ENCODE measurements around the gene FNIP2.

- TF ChIP-seq, protein P1, sequence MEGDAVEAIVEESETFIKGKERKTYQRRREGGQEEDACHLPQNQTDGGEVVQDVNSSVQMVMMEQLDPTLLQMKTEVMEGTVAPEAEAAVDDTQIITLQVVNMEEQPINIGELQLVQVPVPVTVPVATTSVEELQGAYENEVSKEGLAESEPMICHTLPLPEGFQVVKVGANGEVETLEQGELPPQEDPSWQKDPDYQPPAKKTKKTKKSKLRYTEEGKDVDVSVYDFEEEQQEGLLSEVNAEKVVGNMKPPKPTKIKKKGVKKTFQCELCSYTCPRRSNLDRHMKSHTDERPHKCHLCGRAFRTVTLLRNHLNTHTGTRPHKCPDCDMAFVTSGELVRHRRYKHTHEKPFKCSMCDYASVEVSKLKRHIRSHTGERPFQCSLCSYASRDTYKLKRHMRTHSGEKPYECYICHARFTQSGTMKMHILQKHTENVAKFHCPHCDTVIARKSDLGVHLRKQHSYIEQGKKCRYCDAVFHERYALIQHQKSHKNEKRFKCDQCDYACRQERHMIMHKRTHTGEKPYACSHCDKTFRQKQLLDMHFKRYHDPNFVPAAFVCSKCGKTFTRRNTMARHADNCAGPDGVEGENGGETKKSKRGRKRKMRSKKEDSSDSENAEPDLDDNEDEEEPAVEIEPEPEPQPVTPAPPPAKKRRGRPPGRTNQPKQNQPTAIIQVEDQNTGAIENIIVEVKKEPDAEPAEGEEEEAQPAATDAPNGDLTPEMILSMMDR (conservative IDR thresholded peaks at IDR 0.05 in 1 of 2, IDR thresholded peaks at IDR 0.05 in 1 of 2; ENCODE audit: low read depth in 1 of 2, low read length in 2 of 2) = no peak
- no peak for TF ChIP-seq EZH2 (IDR thresholded peaks at IDR 0.05; ENCODE audit: low read length, missing control alignments)
Observed at GRCh38 chr4:158912806-158913205, 144.0 kb downstream of the FNIP2 start.
